Measurements from ENCODE around the gene TK1. TPM values are rescaled to one million over a fixed set of nuclear protein-coding genes. Genes with fewer than 3 reads are reported as not detected.

The TK1 gene
- total RNA-seq, 1 experiment from 2014 or later: 72.5 TPM

- peak; percentile 69 for DNase-seq (ENCODE audit: low spot score)
- ChIA-PET POLR2A (interaction anchor here (0.6 to 1.4 kb wide), 2 partner anchors 33 to 174 kb away, joined by 3 to 4 read pairs; partner anchors contain the start of gene TK1), CTCF (interaction anchor here (0.6 to 3.7 kb wide), 6 partner anchors 13 to 335 kb away, joined by 3 to 20 read pairs (median 4); partner anchors contain the start of genes AFMID and TK1)
- no peak for TF ChIP-seq ZNF219 (CRISPR knock-in tag; IDR thresholded peaks at IDR 0.05; ENCODE audit: borderline replicate concordance)
- TF ChIP-seq, protein P1, sequence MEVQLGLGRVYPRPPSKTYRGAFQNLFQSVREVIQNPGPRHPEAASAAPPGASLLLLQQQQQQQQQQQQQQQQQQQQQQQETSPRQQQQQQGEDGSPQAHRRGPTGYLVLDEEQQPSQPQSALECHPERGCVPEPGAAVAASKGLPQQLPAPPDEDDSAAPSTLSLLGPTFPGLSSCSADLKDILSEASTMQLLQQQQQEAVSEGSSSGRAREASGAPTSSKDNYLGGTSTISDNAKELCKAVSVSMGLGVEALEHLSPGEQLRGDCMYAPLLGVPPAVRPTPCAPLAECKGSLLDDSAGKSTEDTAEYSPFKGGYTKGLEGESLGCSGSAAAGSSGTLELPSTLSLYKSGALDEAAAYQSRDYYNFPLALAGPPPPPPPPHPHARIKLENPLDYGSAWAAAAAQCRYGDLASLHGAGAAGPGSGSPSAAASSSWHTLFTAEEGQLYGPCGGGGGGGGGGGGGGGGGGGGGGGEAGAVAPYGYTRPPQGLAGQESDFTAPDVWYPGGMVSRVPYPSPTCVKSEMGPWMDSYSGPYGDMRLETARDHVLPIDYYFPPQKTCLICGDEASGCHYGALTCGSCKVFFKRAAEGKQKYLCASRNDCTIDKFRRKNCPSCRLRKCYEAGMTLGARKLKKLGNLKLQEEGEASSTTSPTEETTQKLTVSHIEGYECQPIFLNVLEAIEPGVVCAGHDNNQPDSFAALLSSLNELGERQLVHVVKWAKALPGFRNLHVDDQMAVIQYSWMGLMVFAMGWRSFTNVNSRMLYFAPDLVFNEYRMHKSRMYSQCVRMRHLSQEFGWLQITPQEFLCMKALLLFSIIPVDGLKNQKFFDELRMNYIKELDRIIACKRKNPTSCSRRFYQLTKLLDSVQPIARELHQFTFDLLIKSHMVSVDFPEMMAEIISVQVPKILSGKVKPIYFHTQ (CRISPR knock-in tag; IDR thresholded peaks at IDR 0.05): no peak
- TF ChIP-seq NR2C2 (CRISPR knock-in tag; IDR thresholded peaks at IDR 0.05): no peak
- no peak for TF ChIP-seq PRRX2 (CRISPR knock-in tag; IDR thresholded peaks at IDR 0.05)
- peak; percentile 85 for ATAC-seq
- Mint-ChIP-seq H3K36me3 (peaks cover 58% of the 10 kb centered on the region), H3K4me3 (peak overlapping the region; percentile 21), H3K9me3 (no peaks in the 10 kb centered on the region), H3K4me1 (peaks cover 24% of the 10 kb centered on the region), H3K27ac (peak overlapping the region; percentile 93), H3K27me3 (ENCODE audit: low read depth) (no peaks in the 10 kb centered on the region)
These were observed 32.7 kb upstream of the TK1 start for GRCh38 chr17:78219396-78220150.

- H3K4me1 Mint-ChIP-seq: peaks cover 21% of the 10 kb centered on the region
- H3K27me3 Mint-ChIP-seq (ENCODE audit: low read depth): peaks cover 5% of the 10 kb centered on the region; the same call in 1 of the 2 replicates
- DNase-seq (ENCODE audit: low spot score): no peak
- no peak for ATAC-seq
- H3K4me3 Mint-ChIP-seq: peak overlapping the region; percentile 98
- no peaks in the 10 kb centered on the region for H3K9me3 Mint-ChIP-seq
- POLR2A ChIA-PET: interaction anchor here (0.7 kb wide), 2 partner anchors 12 to 146 kb away, joined by 4 to 5 read pairs; no protein-coding TSS in a partner anchor
- H3K27ac Mint-ChIP-seq: peak overlapping the region; percentile 87
- CTCF ChIA-PET: interaction anchor here (1.1 to 2.1 kb wide), 2 partner anchors 28 to 39 kb away, joined by 4 to 8 read pairs; partner anchors contain the start of genes AFMID and TK1
- peaks cover 28% of the 10 kb centered on the region for H3K36me3 Mint-ChIP-seq
- TF ChIP-seq ZNF263 (CRISPR knock-in tag; IDR thresholded peaks at IDR 0.05; ENCODE audit: low read depth): no peak
- no peak for TF ChIP-seq ELF4 (CRISPR knock-in tag; IDR thresholded peaks at IDR 0.05; ENCODE audit: low read depth)
- TF ChIP-seq ZNF281 (CRISPR knock-in tag; IDR thresholded peaks at IDR 0.05): no peak
- TF ChIP-seq, protein P1 (CRISPR knock-in tag; IDR thresholded peaks at IDR 0.05): no peak
- TF ChIP-seq, protein P2, sequence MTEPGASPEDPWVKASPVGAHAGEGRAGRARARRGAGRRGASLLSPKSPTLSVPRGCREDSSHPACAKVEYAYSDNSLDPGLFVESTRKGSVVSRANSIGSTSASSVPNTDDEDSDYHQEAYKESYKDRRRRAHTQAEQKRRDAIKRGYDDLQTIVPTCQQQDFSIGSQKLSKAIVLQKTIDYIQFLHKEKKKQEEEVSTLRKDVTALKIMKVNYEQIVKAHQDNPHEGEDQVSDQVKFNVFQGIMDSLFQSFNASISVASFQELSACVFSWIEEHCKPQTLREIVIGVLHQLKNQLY (CRISPR knock-in tag; IDR thresholded peaks at IDR 0.05): no peak
- TF ChIP-seq, protein P3, sequence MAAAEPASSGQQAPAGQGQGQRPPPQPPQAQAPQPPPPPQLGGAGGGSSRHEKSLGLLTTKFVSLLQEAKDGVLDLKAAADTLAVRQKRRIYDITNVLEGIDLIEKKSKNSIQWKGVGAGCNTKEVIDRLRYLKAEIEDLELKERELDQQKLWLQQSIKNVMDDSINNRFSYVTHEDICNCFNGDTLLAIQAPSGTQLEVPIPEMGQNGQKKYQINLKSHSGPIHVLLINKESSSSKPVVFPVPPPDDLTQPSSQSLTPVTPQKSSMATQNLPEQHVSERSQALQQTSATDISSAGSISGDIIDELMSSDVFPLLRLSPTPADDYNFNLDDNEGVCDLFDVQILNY (CRISPR knock-in tag; IDR thresholded peaks at IDR 0.05): no peak
- TF ChIP-seq ZNF138 (CRISPR knock-in tag; conservative IDR thresholded peaks at IDR 0.05): no peak
- no peak for TF ChIP-seq EMX1 (CRISPR knock-in tag; IDR thresholded peaks at IDR 0.05)
- TF ChIP-seq, protein P4, sequence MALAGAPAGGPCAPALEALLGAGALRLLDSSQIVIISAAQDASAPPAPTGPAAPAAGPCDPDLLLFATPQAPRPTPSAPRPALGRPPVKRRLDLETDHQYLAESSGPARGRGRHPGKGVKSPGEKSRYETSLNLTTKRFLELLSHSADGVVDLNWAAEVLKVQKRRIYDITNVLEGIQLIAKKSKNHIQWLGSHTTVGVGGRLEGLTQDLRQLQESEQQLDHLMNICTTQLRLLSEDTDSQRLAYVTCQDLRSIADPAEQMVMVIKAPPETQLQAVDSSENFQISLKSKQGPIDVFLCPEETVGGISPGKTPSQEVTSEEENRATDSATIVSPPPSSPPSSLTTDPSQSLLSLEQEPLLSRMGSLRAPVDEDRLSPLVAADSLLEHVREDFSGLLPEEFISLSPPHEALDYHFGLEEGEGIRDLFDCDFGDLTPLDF (CRISPR knock-in tag; IDR thresholded peaks at IDR 0.05): no peak
- TF ChIP-seq, protein P5, sequence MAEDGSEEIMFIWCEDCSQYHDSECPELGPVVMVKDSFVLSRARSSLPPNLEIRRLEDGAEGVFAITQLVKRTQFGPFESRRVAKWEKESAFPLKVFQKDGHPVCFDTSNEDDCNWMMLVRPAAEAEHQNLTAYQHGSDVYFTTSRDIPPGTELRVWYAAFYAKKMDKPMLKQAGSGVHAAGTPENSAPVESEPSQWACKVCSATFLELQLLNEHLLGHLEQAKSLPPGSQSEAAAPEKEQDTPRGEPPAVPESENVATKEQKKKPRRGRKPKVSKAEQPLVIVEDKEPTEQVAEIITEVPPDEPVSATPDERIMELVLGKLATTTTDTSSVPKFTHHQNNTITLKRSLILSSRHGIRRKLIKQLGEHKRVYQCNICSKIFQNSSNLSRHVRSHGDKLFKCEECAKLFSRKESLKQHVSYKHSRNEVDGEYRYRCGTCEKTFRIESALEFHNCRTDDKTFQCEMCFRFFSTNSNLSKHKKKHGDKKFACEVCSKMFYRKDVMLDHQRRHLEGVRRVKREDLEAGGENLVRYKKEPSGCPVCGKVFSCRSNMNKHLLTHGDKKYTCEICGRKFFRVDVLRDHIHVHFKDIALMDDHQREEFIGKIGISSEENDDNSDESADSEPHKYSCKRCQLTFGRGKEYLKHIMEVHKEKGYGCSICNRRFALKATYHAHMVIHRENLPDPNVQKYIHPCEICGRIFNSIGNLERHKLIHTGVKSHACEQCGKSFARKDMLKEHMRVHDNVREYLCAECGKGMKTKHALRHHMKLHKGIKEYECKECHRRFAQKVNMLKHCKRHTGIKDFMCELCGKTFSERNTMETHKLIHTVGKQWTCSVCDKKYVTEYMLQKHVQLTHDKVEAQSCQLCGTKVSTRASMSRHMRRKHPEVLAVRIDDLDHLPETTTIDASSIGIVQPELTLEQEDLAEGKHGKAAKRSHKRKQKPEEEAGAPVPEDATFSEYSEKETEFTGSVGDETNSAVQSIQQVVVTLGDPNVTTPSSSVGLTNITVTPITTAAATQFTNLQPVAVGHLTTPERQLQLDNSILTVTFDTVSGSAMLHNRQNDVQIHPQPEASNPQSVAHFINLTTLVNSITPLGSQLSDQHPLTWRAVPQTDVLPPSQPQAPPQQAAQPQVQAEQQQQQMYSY (CRISPR knock-in tag; IDR thresholded peaks at IDR 0.05): no peak
These were observed 27.8 kb upstream of the TK1 start for GRCh38 chr17:78214706-78215061.

All from WTC11 (cell line).